GM21786 (cell line): Measurements from ENCODE around the gene LMBR1.
A peak's percentile ranks its signal among the peaks of the same experiment; 100 is the strongest.
"Not testable (repeated sequence)": the region's sequence is repeated elsewhere in the genome, so short reads cannot be mapped to it uniquely, and the experiment has no call there.

Experiments
- ATAC-seq: cut with Tn5 transposase; IDR thresholded peaks from one replicate; pipeline ENCODE4 v1.9.1; 2021; ENCODE audit not compliant: unreplicated experiment

The LMBR1 gene

DNA sequence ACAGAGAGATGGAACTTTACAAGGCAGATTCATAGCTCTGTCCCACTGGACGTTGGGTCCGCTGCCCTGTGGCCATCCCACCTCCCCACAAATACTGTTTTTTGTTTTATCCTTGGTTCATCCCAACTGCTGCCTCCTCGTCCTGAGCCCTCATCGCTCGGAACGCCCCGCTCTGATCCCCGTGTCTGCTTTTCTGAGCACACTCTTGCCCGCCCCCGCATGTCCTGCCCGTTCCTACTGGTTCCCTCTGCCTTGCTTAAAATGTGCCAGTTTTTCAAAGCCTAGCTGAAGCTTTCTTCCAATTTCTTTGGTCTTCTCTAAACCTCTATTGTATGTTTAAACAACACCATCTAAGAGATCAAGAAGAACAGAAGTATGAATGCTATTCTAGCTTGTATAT is 233.0 kb downstream of the LMBR1 start:
- ATAC-seq = no peak

DNA sequence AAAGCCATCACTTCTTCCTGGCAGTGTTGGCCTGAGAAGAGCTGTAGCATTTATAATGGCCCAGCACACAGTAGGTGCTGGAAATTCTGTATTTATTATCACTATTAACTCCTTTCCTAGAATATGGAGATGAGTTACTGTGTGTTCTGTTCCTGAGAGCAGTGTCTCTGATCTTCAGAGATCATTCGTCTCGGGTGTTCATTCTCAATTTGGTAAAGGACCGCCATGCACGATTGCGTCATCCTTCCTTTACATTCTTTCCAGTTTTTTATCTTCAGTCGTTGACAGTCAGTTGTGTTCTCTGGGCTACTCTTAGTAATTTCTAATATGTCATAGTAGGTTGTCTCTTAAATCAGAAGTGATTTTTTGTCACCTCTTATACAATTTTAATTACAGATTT is 233.8 kb downstream of the LMBR1 start:
- no peak for ATAC-seq

DNA sequence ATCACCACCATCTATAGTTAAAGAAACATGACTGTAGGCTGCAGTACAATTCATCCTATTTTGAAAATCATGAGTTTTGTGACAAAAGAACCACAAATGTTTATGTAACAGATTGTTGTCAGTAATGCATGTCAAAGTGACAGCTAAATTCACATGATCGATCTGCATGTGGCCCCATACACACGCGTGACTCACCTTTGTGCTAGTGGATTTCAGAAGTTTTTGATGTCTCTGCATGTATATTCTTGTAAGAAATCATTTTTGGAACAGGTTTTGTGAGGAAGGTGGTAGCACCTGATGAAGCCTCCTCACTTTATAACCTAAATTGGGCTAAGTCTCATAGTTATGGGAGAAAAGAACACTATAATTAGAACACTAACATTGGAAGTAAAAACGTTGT is 235.3 kb downstream of the LMBR1 start:
- ATAC-seq = no peak

DNA sequence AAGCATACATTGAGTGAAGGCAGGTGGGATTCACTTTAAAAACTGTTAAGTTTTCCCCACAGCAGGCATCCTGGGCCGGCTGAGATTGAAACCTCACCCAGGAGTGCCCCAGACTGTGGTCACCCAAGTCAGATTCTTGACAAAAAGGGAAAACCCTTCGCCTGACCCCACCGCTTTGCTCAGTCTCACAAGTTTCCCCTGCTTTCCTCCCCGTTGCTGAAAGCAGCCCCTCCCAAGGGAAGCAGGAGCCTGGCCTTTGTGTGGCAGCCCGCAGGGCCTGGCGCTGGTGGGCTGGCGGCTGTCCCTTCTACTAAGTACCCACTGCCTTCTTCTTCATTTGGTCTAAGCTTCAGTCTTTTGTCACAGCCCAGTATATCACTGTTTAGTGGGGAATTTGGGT is 236.4 kb downstream of the LMBR1 start:
- ATAC-seq = peak; percentile 76

DNA sequence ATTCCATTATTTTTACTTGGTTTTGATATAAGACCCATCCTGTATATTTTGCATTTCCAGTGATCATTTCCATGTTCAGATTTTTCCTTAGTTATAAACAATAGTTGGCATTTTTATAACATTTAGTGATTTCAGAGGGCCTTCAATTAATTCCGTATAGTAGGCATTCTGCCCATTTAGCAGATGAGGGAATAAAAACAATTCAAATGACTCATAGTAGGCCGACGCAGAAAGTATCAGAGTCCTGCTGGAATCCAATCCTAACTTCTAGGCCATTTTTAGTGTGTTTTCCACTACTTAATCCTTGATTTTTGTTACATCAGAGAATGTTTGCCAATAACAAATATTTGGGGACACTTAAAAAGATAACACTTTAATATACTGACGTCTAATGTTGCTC is 237.0 kb downstream of the LMBR1 start:
- no peak for ATAC-seq

DNA sequence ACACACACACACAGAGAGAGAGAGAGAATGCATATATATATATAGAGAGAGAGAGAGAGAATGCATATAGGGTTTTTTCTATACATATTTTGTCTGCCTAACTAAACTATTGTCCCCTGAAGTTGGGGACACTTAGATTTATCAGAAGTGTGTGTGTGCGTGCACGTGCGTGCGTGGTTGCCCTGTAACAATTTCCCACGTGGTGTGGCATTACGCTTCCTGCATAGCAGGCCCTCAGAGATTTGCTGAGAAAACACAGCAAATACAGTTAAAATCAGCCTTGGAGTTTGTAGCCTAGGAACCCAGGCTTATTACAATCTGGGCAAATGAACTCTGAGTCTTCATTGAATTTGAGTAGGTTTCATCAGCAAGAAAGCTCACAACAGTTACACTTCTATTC is 237.7 kb downstream of the LMBR1 start:
- ATAC-seq = no peak

DNA sequence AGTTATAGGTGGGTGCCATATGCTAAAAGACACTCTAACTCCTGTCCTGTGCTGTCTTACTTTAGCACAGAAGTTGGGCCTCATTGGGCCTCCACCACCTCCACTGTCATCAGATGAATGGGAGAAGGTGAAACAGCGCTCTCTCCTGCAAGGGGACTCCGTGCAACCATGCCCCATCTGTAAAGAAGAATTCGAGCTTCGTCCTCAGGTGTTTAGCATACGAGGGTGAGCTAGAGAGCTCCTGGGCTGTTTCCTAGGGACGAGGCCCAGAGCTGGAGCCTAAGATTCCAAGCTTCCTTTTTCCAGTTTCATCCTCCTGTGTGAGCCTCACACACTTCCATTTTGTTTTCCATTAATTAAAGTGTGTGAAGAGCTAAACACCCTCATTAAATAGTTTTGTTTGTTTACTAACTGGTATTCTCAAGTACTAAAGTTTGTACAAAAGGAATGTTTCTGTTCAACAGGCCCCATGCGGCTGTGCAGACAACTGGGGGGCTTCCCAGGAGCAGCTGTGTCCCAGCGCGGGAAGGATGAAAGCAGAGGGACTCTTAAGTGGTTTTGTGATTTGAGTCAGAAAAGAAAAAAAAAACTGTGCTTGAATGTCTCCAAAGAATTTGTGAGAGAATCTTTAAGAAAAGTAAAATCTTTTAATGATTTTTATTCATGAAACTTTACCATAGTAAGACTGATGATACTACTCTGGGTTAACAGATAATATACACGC is 238.3 kb downstream of the LMBR1 start:
- ATAC-seq = no peak

DNA sequence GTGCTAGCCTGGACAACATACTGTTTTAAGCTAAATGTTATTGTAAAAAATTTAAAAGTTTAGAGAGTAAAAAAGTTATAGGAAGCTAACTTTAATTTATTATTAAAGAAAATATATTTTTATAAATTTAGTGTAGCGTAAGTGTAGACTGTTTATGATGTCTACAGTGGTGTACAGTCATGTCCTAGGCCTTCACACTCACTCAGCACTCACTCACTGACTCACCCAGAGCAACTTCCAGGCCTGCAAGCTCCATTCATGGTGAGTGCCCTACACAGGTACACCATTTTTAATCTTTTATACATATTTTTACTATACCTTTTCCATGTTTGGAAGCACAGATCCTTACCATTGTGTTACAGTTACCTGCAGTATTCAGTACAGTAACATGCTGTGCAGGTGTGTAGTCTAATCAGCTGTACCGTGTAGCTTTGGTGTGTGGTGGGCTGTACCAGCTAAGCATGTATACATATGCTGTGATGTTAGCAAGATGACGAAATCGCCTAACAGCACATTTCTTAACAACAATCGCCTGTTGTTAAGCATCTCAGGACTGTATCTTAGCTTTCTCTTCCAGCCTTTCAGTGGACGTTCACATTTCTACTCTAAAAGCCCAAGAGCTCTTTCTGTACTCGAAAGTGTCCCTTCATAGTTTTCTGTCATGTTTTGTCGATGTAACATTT is 240.0 kb downstream of the LMBR1 start:
- no peak for ATAC-seq

DNA sequence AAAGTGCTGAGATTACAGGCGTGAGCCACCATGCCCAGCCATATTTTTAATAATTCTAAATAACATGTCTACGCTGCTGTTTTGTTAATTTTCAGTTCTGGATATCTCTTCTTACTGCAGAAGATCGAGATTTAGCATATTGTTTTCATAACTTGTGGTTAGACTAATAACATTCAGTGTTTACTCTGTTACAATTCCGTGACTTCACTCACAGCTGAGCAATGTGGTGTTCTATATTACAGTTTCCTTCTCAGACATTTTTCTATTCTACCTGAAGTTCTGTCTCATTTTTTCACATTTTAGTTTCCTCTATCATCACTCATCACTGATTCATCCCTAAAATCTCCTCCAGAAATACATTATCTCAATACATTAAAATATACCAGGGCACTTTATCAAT is 241.5 kb downstream of the LMBR1 start:
- no peak for ATAC-seq

DNA sequence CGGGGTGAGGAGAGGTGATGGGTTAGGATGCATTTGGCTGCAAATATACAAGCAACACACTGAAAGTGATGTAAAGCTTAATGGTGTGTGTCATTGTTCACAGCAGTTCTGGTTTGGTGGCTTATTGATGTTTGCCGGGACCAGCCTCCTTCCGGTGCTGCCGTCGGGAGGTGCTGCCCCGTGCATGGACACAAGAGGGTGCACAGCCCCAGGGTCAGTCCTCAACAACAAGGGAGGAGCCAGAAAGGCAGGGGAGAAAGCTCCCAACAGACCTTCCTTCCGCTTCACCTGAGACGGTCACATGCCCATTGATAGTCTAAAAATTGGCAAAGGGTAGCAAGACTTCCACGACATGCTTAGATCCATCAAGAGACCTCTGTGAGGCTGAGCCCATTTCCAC is 242.9 kb downstream of the LMBR1 start:
- no peak for ATAC-seq

DNA sequence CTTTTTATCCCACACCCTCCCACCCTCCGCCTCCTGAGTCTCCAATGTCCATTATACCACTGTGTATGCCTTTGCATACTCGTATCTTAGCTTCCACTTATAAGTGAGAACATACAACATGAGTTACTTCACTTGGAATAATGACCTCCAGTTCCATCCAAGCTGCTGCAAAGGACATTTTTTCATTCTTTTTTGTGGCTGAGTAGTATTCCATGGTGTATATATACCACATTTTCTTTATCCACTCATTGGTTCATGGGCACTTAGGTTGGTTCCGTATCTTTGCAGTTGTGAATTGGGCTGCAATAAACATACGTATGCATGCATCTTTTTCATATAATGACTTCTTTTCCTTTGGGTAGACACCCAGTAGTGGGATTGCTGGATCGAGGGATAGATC is 245.7 kb downstream of the LMBR1 start:
- ATAC-seq = not testable (repeated sequence)

DNA sequence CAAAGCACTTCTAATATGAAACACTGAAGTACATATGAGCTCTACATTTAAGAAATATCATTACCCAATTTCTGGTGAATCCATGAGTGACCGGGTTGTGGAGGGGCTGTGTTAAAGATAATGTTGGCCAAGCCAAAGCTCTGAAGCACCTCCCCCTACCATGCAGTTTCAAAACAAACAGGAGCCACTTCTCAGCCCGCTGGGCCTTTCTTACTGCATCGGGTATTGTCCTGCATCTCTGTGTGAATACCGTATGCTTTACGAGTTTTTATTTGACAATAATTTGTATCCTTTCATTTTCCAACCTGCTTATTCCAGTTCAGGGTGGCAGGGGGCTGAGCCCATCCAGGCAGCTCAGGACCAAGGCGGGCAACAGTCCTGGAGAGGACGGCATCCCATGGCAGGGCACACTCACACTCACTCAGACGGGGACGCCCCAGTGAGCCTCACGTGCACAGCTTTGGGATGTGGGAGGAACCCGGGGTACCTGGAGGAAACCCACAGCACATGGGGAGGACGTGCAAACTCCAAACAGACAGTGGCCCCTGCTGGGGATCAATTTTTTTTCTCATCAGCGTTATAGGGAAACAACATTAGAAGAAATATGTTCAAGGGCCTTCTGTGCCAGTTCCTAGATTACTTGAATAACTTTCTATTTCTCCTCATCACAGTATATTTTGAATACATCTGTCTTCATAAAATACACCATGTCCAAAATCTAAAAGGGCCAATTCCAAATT is 250.5 kb downstream of the LMBR1 start:
- ATAC-seq = no peak

DNA sequence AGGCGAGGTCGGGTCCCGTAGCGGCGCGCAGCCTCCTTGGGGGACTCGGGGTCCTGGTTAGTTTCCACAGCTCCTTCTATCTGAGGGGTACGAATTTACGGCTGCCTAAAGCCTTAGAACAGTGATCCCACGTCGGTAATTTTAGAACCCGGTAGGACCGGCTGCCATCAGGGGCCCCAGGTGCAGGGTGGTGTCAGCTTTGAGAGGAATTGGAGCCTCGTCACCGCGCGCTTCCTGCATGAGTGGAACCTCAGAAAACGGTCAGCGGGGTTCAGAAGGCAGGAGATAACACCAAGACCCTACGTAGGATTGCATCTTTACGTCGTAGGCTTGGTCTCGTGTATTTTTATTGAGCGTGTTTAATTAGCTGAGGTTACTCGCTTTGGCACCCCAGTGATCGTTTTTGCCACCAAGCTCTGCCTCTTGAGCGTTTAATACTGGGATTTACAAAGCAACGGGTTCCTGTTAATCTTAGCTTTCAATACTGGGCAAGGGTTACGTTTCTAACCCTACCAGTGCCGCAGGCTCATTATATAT is 252.0 kb downstream of the LMBR1 start:
- peak; percentile 58 for ATAC-seq

DNA sequence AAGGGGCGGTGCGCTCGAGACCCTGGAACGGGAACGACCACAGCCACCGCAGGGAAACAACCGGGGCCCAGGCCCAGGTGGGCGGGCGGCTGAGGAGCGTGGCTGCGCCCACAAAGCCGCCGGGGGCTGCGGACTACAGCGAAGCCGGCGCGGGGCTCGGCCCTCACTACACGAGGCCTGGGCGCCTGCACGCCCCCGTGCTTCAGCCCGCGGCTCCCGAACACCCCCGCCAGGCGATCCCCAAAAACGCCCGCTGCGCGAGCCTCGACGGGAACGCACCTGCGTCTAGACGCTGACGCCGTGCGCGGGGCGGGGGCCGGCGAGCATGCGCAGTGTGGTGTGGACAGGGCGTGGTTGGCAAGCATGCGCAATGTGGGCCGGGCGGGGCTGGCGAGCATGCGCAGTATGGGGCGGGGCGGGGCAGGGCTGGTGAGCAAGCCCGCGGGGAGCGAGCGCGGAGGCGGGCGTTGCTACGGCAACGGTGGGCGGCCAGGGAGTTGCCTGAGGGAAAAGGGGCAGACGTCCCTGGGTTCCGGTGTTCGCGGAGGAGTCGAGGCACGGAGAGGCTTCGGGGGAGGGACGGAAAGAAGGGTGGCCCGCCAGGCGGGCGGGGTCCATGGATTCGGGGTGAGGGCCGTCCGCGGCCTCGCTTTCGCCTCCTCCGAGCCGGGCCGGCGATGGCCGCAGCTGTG is 252.6 kb downstream of the LMBR1 start, which contains the start of gene RNF32:
Gene RNF32, plus strand, starts transcription at position 518 of the 692 bp plus-strand sequence. CDS start 3,104 bp downstream, outside the sequence.
- peak; percentile 80 for ATAC-seq

DNA sequence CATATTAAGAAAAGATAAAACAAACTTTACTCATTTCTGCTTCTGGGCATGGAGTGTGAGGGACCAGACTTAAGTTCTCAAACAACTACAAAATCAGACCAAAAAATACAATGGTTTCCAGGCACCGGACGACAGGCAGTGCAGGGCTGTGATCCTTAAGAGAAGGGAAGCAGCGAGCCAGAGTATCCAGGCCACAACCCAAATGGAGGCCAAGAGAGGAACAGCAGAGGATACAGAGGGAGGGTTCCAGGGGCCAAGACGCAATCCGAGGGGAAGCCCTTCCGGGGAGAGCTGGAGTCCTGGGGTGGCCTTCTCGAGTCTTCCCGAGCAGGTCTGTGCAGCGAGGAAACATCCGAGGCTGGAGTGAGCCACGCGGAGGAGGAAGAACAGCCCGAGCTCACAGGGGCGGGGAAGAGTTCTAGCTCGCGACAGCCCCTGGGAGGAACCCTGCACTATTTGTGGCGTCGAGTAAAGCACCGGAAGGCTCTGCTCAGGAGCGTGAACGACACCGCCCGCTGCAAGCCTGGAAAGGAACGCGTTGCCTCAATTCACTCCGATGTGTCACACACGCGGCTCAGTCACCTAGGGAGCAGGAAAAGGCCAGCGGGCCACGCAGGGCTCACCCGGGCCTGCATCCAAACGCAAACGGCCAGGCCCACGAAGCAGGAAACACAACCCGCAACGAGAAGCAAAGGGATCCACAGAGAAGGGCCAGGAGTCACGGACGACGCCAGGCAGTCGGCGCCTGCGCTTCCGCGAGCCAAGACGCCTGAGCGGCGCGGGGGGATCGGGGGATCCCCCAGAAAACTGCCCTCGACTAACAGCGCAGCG is 253.3 kb downstream of the LMBR1 start:
- no peak for ATAC-seq

DNA sequence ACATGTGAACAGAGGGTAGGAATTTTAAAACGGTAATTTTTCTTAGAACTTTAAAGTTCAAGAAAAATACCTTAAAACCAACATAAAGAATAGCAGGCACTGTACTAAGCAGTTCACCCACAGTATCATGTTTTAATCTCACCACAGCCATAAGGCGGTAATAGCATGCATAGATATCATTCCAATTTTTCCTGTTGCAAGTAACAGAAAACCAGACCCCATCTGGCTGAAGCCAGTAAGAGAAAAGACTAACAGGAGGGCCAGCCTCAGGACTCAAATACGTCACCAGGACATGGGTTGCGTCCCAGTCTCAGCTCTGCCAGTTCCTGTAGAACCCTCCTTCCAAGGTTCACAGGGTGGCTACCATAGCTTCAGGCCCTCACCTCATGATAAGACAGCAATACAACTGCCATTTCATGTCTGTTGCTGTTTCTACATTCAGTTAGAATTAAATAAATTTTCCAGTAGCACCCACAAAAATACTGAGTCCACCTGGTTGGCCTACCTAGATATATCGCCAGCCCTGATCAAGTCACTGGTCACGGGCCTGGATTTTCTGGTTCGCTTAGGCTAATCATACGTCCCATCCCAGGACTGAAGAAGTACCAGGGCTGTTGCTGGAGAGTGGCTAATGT is 254.4 kb downstream of the LMBR1 start:
- no peak for ATAC-seq

DNA sequence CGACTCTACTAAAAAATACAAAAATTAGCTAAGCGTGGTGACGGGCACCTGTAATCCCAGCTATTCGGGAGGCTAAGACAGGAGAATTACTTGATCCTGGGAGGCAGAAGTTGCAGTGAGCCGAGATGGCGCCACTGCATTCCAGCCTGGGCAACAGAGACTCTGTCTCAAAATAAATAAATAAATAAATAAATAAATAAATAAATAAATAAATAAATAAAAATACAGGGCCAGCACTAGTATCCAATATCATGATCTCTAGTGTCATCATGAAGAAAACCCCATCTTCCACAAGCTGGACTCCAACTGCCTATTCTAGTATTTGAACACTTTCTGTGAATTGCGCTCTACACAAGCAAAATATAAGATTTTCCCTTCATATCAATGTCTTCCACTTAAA is 255.9 kb downstream of the LMBR1 start:
- not testable (repeated sequence) for ATAC-seq

DNA sequence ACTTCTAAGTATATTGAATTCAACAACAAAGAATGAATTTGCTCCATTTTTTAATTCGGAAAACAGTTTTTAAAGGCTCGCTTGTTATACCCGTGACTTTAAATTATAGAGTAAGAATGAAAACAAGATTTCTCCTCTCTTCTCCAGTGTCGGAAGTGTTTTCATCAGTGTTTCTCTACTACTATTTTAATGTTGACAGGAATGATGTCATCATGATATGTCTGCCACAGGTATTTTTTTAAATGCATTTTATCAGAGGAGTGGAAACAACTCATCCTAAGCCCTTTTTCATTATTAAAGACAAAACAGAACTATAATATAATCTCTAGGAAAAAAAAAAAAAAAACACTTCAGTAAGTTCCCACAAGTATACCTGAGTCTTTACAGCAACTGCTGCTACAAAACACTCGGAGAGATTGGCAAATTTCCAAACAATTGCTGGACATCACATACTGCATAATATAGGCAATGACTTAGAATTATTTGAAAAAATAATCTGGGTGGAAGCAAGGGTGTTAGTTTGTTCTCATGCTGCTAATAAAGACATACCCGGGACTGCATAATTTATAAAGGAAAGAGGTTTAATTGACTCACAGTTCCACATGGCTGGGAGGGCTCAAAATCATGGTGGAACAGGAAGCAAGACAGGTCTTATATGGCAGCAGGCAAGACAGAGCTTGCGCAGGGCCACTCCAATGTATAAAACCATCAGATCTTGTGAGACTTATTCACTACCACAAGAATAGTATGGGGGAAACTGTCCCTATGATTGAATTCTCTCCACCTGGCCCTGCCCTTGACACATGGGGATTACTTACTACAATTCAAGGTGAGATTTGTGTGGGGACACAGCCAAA is 257.2 kb downstream of the LMBR1 start:
- no peak for ATAC-seq

DNA sequence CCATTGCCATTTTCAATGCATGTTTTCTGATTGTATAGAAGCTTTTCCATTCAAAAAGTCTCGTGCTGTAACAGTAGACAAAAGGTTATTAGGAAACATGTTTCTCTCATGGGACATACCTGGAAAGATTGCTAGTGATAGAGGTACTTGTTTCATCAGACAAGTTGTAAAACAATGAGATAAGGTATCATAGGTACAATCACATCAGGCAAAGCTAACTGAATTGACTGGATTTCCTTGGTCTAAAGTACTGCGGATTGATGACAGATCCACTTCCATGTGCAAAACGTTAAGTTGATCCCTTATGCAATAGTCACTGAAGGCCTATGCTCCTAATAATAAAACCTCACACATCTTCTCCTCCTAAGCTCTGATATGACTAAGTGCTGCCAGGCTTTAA is 258.9 kb downstream of the LMBR1 start:
- ATAC-seq = no peak
